Endodermal cell (in vitro differentiated cells): ENCODE data around the gene AP5B1. TPM values are rescaled to one million over a fixed set of nuclear protein-coding genes. Genes with fewer than 3 reads are reported as not detected.

Experiments used
- DNase-seq: peaks from one replicate; pipeline ENCODE4 v3.0.0-alpha.2; 2017
- H3K27ac ChIP-seq: 2 replicates; pipeline ENCODE4 v1.5.1; 2013; ENCODE audit warnings: mild to moderate bottlenecking, low read depth, low read length, moderate library complexity
- H3K27me3 ChIP-seq: 2 replicates; pipeline ENCODE4 v1.6.1; 2013; ENCODE audit warnings: mild to moderate bottlenecking, low read length, moderate library complexity; ENCODE audit not compliant: insufficient read depth, control insufficient read depth, poor library complexity, severe bottlenecking
- H3K36me3 ChIP-seq: 2 replicates; pipeline ENCODE4 v1.7.0; 2013; ENCODE audit warnings: mild to moderate bottlenecking, low read length, moderate library complexity; ENCODE audit not compliant: control insufficient read depth, insufficient read depth
- H3K4me1 ChIP-seq: one replicate; pipeline ENCODE4 v1.7.0; 2013; ENCODE audit warnings: low read length; ENCODE audit not compliant: control insufficient read depth, insufficient read depth
- H3K4me3 ChIP-seq: 2 replicates; pipeline ENCODE4 v1.5.1; 2013; ENCODE audit warnings: mild to moderate bottlenecking, low read length, moderate library complexity
- H3K9ac ChIP-seq: 2 replicates; pipeline ENCODE4 v1.6.1; 2013; ENCODE audit warnings: mild to moderate bottlenecking, low read length, moderate library complexity; ENCODE audit not compliant: poor library complexity, severe bottlenecking; ENCODE audit errors: extremely low read depth
- H3K9me3 ChIP-seq: 2 replicates; pipeline ENCODE4 v1.6.1; 2013; ENCODE audit warnings: mild to moderate bottlenecking, low read length, moderate library complexity; ENCODE audit not compliant: control insufficient read depth
- H3K27ac Mint-ChIP-seq: 2 replicates; pipeline ENCODE4 v1.8.0; 2020; ENCODE audit warnings: mixed read lengths
- H3K27me3 Mint-ChIP-seq: 2 replicates; pipeline ENCODE4 v1.8.0; 2021; ENCODE audit warnings: mild to moderate bottlenecking, mixed read lengths; ENCODE audit not compliant: insufficient read depth
- H3K36me3 Mint-ChIP-seq: 2 replicates; pipeline ENCODE4 v1.8.0; 2020; ENCODE audit warnings: low read depth, mixed read lengths
- H3K4me1 Mint-ChIP-seq: 2 replicates; pipeline ENCODE4 v1.8.0; 2020; ENCODE audit warnings: mixed read lengths
- H3K4me3 Mint-ChIP-seq: 2 replicates; pipeline ENCODE4 v1.8.0; 2020; ENCODE audit warnings: mild to moderate bottlenecking, moderate library complexity, mixed read lengths
- H3K9me3 Mint-ChIP-seq: 2 replicates; pipeline ENCODE4 v1.8.0; 2020; ENCODE audit warnings: mild to moderate bottlenecking, mixed read lengths
- CTCF ChIP-seq: fragments of 200-600 bp; sonication (generic); conservative IDR thresholded peaks from 2 replicates; pipeline ENCODE4 v1.5.0; 2021; ENCODE audit warnings: antibody characterized with exemption, mild to moderate bottlenecking
- WGBS, 2 experiments: methylation state at CpG; one replicate each; pipeline versions ENCODE4 v1.1.5 to v1.1.7; 2013; ENCODE audit warnings: missing lambda C conversion rate in 2 of 2, mixed read lengths in 1 of 2; ENCODE audit not compliant: insufficient coverage in 1 of 2, insufficient read length in 1 of 2; 5-methylcytosine and 5-hydroxymethylcytosine counted together
- long read RNA-seq, 4 experiments: library from polyadenylated mRNA in 2 of 4; library from RNA in 1 of 4; library from capped mRNA in 1 of 4; stranded (forward) in 3 of 4; unstranded in 1 of 4; transcript quantifications; one replicate each; pipeline ENCODE4 v2.0.0, GENCODE V29; 2020 to 2021; ENCODE audit warnings: inconsistent platforms in 1 of 4
- polyA plus RNA-seq, 2 experiments: library from polyadenylated mRNA; stranded (reverse); fragments of 50-300 nt; gene quantifications; one replicate each; pipeline ENCODE4 v1.2.3, GENCODE V29; 2013
- total RNA-seq, 2 donors: library from RNA; stranded (reverse); fragmentation: NEBNext Ultra II Directional in 1 of 2; extraction: Animal tissue kit (Norgen Biotek cat#: 25700) in 1 of 2; gene quantifications; 2 replicates in 1 of 2; 3 replicates in 1 of 2; pipeline ENCODE4 v1.2.1, GENCODE V29; 2021

The AP5B1 gene
- 10 to 100 TPM; 17.8 to 29.9 TPM for total RNA-seq
- 6.1 TPM for polyA plus RNA-seq (2013, experiment 1 of 2)
- 6.2 TPM for polyA plus RNA-seq (2013, experiment 2 of 2)
- long read RNA-seq, experiment 1, partial matches to known transcripts = 0 of 8 reads
- long read RNA-seq, experiment 1, other reads (novel, unspliced or antisense) = 8 of 8 reads
- long read RNA-seq, experiment 2, full-length matches to known transcripts = 22 of 36 reads
- long read RNA-seq, experiment 2, partial matches to known transcripts = 0 of 36 reads
- long read RNA-seq, experiment 2, other reads (novel, unspliced or antisense) = 14 of 36 reads
- long read RNA-seq, experiment 3, partial matches to known transcripts = 0 of 29 reads
- long read RNA-seq, experiment 3, other reads (novel, unspliced or antisense) = 29 of 29 reads
- long read RNA-seq, experiment 4 = 0 reads

DNA sequence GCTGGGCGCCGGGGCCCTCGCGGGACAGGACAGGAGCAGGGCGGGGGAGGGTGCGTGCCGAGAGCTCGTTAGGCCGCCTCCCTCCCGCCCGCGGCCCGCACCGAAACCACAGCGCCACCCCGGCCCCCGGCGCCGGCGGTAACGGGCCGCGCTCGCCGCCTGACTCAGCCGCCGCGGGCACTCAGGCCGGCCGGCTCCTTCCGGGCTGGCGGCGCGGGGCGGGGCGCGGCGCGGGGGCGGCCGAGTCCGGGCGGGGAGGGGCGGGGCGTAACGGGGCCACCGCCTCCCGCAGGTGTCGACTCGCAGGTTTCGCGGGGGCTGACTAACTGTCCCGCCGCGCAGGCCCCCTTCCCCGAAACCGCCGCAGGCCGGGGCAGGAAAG, at the start of gene AP5B1:
TSS of gene AP5B1 (minus strand) at position 207 of the 382 bp plus-strand sequence. CDS start 385 bp downstream, outside the sequence.
- TF ChIP-seq CTCF = no peak
- no peak within 1 kb of the TSS for H3K27ac ChIP-seq

GRCh38 chr11:65829459-65829858, 48.7 kb upstream of the AP5B1 start:
- peaks cover 27% of the 10 kb centered on the region for H3K27me3 Mint-ChIP-seq
- H3K4me1 Mint-ChIP-seq = peaks cover 4% of the 10 kb centered on the region
- TF ChIP-seq CTCF = no peak
- Histone ChIP-seq H3K4me1 (no peaks in the 10 kb centered on the region), H3K4me3 (no peak overlapping the region), H3K9me3 (no peaks in the 10 kb centered on the region), H3K27ac (no peak overlapping the region), H3K9ac (no peak overlapping the region), H3K36me3 (no peaks in the 10 kb centered on the region), H3K27me3 (peaks cover 11% of the 10 kb centered on the region)
- no peak overlapping the region for H3K27ac Mint-ChIP-seq
- WGBS, 2 experiments = 76 to 83% methylated on average over 3 to 4 of the region's 4 CpGs
- no peaks in the 10 kb centered on the region for H3K9me3 Mint-ChIP-seq
- DNase-seq = no peak
- H3K4me3 Mint-ChIP-seq = no peak overlapping the region
- H3K36me3 Mint-ChIP-seq = no peaks in the 10 kb centered on the region

More for the DNA sequence above, at the start of gene AP5B1:
- H3K36me3 Mint-ChIP-seq = peaks cover 17% of the 10 kb centered on the region
- peaks cover 36% of the 10 kb centered on the region for H3K27me3 Mint-ChIP-seq
- H3K4me1 Mint-ChIP-seq = peaks cover 4% of the 10 kb centered on the region
- Histone ChIP-seq H3K27me3 (peaks cover 36% of the 10 kb centered on the region), H3K9ac (peak within 1 kb of the TSS; percentile 53), H3K9me3 (no peaks in the 10 kb centered on the region), H3K4me1 (no peaks in the 10 kb centered on the region), H3K36me3 (peaks cover 33% of the 10 kb centered on the region), H3K4me3 (peak within 1 kb of the TSS; percentile 80)
- WGBS, 2 experiments = 0 to 2% methylated on average over 11 to 59 of the region's 59 CpGs
- peak within 1 kb of the TSS; percentile 81 for H3K4me3 Mint-ChIP-seq
- DNase-seq = peak; percentile 86
- H3K27ac Mint-ChIP-seq = peak within 1 kb of the TSS; percentile 82
- H3K9me3 Mint-ChIP-seq = no peaks in the 10 kb centered on the region

DNA sequence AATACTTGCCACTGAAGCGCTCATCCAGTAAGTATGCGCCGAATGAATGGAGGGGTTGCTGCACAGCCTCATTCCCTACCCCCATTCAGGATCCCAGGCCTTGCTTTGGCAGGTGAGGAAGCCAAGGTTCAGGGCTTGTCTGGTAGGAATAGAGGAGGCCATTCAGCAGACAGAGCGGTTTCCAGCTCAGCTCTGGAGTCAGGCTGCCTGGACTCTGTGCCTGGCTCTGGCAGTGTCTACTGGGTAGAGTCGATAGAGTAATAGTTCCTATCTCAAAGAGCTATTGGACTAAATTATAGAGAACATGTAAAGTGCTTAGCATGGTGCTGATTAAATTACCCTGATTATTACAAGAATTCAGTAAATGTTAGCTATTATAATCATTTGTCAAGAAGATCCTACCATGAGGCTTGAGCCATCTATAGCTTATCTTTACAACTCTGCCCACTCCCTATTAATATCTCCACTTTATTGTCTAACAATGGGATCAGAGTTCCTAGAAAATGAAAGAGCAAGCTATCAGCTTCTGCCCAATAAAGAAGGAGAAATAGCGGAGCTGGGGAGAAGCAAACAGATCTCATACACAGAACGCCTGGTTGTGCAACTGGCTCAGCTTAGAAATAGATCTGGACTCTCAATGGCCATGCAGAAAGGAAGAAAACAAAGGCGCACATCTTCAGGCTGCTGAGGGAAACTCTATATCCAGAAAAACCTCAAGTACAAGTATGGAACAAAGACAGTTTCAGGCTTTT, 46.4 kb upstream of the AP5B1 start:
- Mint-ChIP-seq H3K4me1 (no peaks in the 10 kb centered on the region), H3K27me3 (peaks cover 18% of the 10 kb centered on the region), H3K27ac (no peak overlapping the region), H3K4me3 (no peak overlapping the region), H3K9me3 (no peaks in the 10 kb centered on the region), H3K36me3 (no peaks in the 10 kb centered on the region)
- Histone ChIP-seq H3K27ac (no peak overlapping the region), H3K27me3 (no peaks in the 10 kb centered on the region), H3K9ac (no peak overlapping the region), H3K4me1 (no peaks in the 10 kb centered on the region), H3K36me3 (no peaks in the 10 kb centered on the region), H3K9me3 (no peaks in the 10 kb centered on the region), H3K4me3 (no peak overlapping the region)
- DNase-seq = no peak
- TF ChIP-seq CTCF = no peak
- 91 to 100% methylated on average over 6 to 8 of the region's 8 CpGs for WGBS, 2 experiments
